Fibroblast of mammary gland (primary cell): ENCODE data around the gene TENM4.

Source experiments
- DNase-seq: peaks from one replicate; pipeline ENCODE4 v3.0.0-alpha.2; 2010; ENCODE audit warnings: low read depth
- H3K4me3 ChIP-seq: 2 replicates; pipeline ENCODE4 v1.5.1; 2011; ENCODE audit warnings: low read depth, mild to moderate bottlenecking, low read length, moderate library complexity; ENCODE audit not compliant: control insufficient read depth
- CTCF ChIP-seq: conservative IDR thresholded peaks from 2 replicates; pipeline ENCODE4 v1.5.1; 2011; ENCODE audit warnings: low read depth, low read length, inconsistent platforms; ENCODE audit not compliant: control insufficient read depth, insufficient read depth

Gene TENM4

GRCh38 chr11:78666675-78667160 is 774.1 kb downstream of the TENM4 start:
- TF ChIP-seq CTCF: no peak
- peak; percentile 72 for DNase-seq
- no peak overlapping the region for H3K4me3 ChIP-seq

GRCh38 chr11:78664636-78665035 is 776.2 kb downstream of the TENM4 start:
- H3K4me3 ChIP-seq: no peak overlapping the region
- DNase-seq: no peak
- TF ChIP-seq CTCF: no peak

- DNase-seq: no peak
- no peak for TF ChIP-seq CTCF
- no peak overlapping the region for H3K4me3 ChIP-seq
Measured at GRCh38 chr11:78662811-78663210, 778.0 kb downstream of the TENM4 start.

- DNase-seq: peak; percentile 27
- TF ChIP-seq CTCF: no peak
- no peak overlapping the region for H3K4me3 ChIP-seq
Measured at GRCh38 chr11:78660471-78660870, 780.4 kb downstream of the TENM4 start.

GRCh38 chr11:78659326-78660270 is 781.2 kb downstream of the TENM4 start:
- H3K4me3 ChIP-seq: no peak overlapping the region
- TF ChIP-seq CTCF: no peak
- no peak for DNase-seq

GRCh38 chr11:78657968-78658839 is 782.6 kb downstream of the TENM4 start:
- DNase-seq: no peak
- no peak for TF ChIP-seq CTCF
- H3K4me3 ChIP-seq: no peak overlapping the region
